ENCODE results near the gene LYZL1. TPM values are rescaled to one million over a fixed set of nuclear protein-coding genes. Genes with fewer than 3 reads are reported as not detected.
A peak's percentile ranks its signal among the peaks of the same experiment; 100 is the strongest.

The LYZL1 gene
- total RNA-seq, 1 donor from 2014 or later, result not detected

DNA sequence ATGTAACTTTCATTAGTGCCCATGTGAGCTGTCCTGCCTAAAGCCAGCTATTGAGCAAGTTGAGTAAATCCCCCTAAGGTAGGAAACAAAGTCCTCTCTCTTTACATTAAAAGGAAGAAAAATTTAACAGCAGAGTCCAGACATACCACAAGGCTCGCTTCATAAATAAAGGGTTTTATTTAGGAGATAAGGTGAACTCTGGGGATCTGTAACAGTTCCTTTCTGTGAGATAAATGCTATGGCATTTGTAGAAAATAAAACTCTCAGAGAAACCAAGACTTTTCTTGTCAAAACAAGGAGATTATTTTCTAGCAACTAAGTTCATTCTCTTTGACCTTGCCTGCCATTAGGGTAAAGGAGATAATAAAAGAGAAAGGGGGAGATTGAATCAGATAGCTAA is 32.3 kb upstream of the LYZL1 start:
- Histone ChIP-seq H3K36me3 (no peaks in the 10 kb centered on the region), H3K27ac (no peak overlapping the region), H3K4me1 (peaks cover 17% of the 10 kb centered on the region), H3K4me3 (no peak overlapping the region), H3K27me3 (no peaks in the 10 kb centered on the region), H3K9me3 (no peaks in the 10 kb centered on the region)
- DNase-seq, result no peak
- no peak for ATAC-seq
- intact Hi-C loops (cut with DNase I), result no loop called here
- TF ChIP-seq, protein P1, sequence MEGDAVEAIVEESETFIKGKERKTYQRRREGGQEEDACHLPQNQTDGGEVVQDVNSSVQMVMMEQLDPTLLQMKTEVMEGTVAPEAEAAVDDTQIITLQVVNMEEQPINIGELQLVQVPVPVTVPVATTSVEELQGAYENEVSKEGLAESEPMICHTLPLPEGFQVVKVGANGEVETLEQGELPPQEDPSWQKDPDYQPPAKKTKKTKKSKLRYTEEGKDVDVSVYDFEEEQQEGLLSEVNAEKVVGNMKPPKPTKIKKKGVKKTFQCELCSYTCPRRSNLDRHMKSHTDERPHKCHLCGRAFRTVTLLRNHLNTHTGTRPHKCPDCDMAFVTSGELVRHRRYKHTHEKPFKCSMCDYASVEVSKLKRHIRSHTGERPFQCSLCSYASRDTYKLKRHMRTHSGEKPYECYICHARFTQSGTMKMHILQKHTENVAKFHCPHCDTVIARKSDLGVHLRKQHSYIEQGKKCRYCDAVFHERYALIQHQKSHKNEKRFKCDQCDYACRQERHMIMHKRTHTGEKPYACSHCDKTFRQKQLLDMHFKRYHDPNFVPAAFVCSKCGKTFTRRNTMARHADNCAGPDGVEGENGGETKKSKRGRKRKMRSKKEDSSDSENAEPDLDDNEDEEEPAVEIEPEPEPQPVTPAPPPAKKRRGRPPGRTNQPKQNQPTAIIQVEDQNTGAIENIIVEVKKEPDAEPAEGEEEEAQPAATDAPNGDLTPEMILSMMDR (IDR thresholded peaks at IDR 0.05), result no peak

DNA sequence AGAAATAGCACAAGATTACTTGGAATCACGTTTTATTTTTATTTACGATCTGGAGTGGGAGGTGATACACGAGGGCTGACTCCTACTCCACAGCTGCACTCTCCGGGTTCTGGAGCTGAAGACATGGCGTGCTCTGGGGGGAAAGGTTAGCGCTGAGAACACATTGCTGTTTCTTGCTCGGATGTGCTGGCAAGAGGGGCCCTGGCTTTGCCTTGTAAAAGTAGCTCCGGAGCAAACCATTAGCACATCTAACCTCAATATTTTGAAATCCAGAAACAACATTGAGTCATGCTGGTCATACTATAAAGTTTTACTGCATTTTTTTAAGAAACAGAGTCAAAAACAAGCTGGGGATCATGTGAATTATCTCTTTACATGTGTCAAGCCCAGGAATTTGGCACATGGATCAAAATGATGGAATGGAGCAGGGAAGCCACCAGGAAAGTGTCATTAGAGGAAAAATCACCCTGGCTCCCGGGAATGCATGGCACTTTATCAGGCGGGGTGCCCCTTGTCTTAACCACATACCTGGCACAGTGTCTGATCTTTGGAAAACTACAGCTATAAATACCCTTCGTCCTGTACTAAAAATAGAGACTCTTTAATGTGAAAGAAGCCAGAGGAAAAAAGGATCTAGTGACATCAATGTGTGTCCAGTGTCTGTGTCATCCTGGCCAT is 31.6 kb upstream of the LYZL1 start:
- DNase-seq (no peak), ATAC-seq (peak; percentile 75)
- Histone ChIP-seq H3K9me3 (no peaks in the 10 kb centered on the region), H3K4me1 (peaks cover 17% of the 10 kb centered on the region), H3K36me3 (no peaks in the 10 kb centered on the region), H3K4me3 (no peak overlapping the region), H3K27me3 (no peaks in the 10 kb centered on the region), H3K27ac (no peak overlapping the region)
- intact Hi-C loops (cut with DNase I), result no loop called here
- TF ChIP-seq, protein P1 (IDR thresholded peaks at IDR 0.05), result no peak

DNA sequence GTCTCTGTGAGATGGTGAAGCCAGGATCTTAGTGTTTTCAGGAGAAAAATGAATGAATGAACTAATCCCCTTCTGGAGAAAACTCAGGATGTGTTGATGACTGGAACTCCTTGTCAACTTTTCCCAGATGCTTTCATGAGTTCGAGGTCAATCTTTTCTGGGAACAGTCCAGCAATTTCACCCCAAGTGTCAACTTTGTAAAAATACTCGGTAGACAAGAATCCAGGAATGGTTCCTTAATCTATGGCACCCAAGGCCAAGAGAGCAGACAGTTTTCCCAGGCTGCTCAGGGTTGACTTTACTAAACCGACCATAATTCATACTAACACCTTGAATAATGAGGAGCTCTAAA is 31.1 kb upstream of the LYZL1 start:
- Histone ChIP-seq H3K27me3 (no peaks in the 10 kb centered on the region), H3K4me1 (peaks cover 17% of the 10 kb centered on the region), H3K36me3 (no peaks in the 10 kb centered on the region), H3K27ac (no peak overlapping the region), H3K9me3 (no peaks in the 10 kb centered on the region), H3K4me3 (no peak overlapping the region)
- no peak for DNase-seq
- ATAC-seq, result no peak
- TF ChIP-seq, protein P1 (IDR thresholded peaks at IDR 0.05), result no peak
- intact Hi-C loops (cut with DNase I), result no loop called here

DNA sequence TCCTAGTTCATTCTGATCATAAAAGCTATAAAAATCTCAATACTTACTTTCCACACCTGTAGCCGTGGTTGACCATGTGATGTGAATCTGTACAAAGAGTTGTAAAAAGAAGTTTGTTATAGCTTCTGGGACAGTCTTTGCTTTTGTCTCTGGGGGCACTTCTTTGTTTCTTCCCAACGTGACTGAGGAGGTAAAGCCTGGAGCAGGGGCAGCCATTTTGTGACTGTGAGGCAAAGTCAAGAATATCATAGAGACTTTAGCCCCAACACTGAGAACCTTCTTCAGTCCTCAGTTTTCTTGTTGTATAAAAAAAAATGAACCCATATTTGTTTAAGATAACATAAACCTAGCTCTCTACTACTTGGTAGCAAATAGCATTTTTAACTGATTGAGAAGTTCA is 29.4 kb upstream of the LYZL1 start:
- TF ChIP-seq, protein P1 (IDR thresholded peaks at IDR 0.05), result no peak
- intact Hi-C loops (cut with DNase I), result no loop called here
- Histone ChIP-seq H3K9me3 (no peaks in the 10 kb centered on the region), H3K36me3 (no peaks in the 10 kb centered on the region), H3K27ac (no peak overlapping the region), H3K4me3 (no peak overlapping the region), H3K27me3 (no peaks in the 10 kb centered on the region), H3K4me1 (peaks cover 8% of the 10 kb centered on the region)
- DNase-seq, result no peak
- ATAC-seq, result no peak

DNA sequence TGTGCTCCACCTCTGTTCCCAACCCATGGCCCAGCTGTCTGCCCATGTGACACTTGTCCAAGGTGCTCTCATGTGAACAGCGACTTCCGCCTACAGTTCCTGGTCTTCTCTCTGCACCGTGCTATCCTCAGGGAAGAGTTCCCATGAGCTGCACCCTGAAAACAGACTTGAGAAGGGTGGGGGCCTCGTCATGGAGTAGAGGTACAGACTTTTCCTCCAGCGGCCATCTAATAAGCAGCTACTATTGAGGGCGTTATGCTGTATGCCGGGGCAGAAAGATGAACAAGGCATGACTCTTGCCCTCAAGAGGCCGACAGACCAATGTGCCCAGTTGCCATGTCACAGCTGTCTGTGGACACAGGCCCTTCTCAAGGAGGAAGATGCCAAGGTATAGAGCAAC is 25.4 kb upstream of the LYZL1 start:
- no peaks in the 10 kb centered on the region for H3K36me3 ChIP-seq
- H3K27me3 ChIP-seq, result no peaks in the 10 kb centered on the region
- H3K4me3 ChIP-seq, result no peak overlapping the region
- no peaks in the 10 kb centered on the region for H3K4me1 ChIP-seq
- TF ChIP-seq, protein P1 (IDR thresholded peaks at IDR 0.05), result no peak
- no peak for DNase-seq
- H3K27ac ChIP-seq, result no peak overlapping the region
- H3K9me3 ChIP-seq, result no peaks in the 10 kb centered on the region
- ATAC-seq, result no peak
- intact Hi-C loops (cut with DNase I), result no loop called here

Measured in upper lobe of right lung (tissue), 1 donor.